WTC11 (cell line): Measurements from ENCODE around the gene TRABD2A. TPM values are rescaled to one million over a fixed set of nuclear protein-coding genes. Genes with fewer than 3 reads are reported as not detected.

Source experiments
- ATAC-seq: fragments of 200-7000 bp; cut with Tn5 transposase; 2 replicates; pipeline ENCODE4 v1.10.0; 2021; ENCODE audit warnings: mild to moderate bottlenecking, moderate library complexity
- CTCF ChIA-PET: fragments of 300-600 bp; sonication (Branson Sonifier 250); formaldehyde crosslinking; loops from one replicate; lab custom pipeline; 2021; ENCODE audit warnings: antibody characterized with exemption; lab: Charles Lee
- POLR2A ChIA-PET: fragments of 350-600 bp; sonication (Branson Sonifier 250); formaldehyde crosslinking; loops from one replicate; lab custom pipeline; 2021; ENCODE audit warnings: antibody characterized with exemption; lab: Charles Lee
- DNase-seq: peaks from one replicate; pipeline ENCODE4 v3.0.0; 2021; ENCODE audit warnings: low spot score
- H3K27ac Mint-ChIP-seq: 2 replicates; pipeline ENCODE4 v1.8.0; 2021; ENCODE audit warnings: mixed read lengths
- H3K27me3 Mint-ChIP-seq: 2 replicates; pipeline ENCODE4 v1.8.0; 2021; ENCODE audit warnings: low read depth, mild to moderate bottlenecking, moderate library complexity, mixed read lengths
- H3K36me3 Mint-ChIP-seq: 2 replicates; pipeline ENCODE4 v1.8.0; 2021; ENCODE audit warnings: mixed read lengths
- H3K4me1 Mint-ChIP-seq: 2 replicates; pipeline ENCODE4 v1.8.0; 2022; ENCODE audit warnings: mixed read lengths
- H3K4me3 Mint-ChIP-seq: 2 replicates; pipeline ENCODE4 v1.8.0; 2021; ENCODE audit warnings: mild to moderate bottlenecking, moderate library complexity, mixed read lengths
- H3K9me3 Mint-ChIP-seq: 2 replicates; pipeline ENCODE4 v1.8.0; 2021; ENCODE audit warnings: mixed read lengths
- AFF4 ChIP-seq: sonication (generic); formaldehyde crosslinking; IDR thresholded peaks from 2 replicates; pipeline ENCODE4 v1.8.1; 2023; ENCODE audit warnings: mild to moderate bottlenecking, missing genetic modification reagents, borderline replicate concordance
- FOXP1 ChIP-seq: sonication (generic); formaldehyde crosslinking; IDR thresholded peaks from 2 replicates; pipeline ENCODE4 v1.8.0; 2022; ENCODE audit warnings: missing genetic modification reagents, mild to moderate bottlenecking, moderate library complexity, borderline replicate concordance
- IRF1 ChIP-seq: sonication (generic); formaldehyde crosslinking; IDR thresholded peaks from 2 replicates; pipeline ENCODE4 v1.8.0; 2023; ENCODE audit warnings: missing genetic modification reagents
- MAX ChIP-seq: sonication (generic); formaldehyde crosslinking; IDR thresholded peaks from 2 replicates; pipeline ENCODE4 v1.8.0; 2022; ENCODE audit warnings: mild to moderate bottlenecking, missing genetic modification reagents
- SOX15 ChIP-seq: fragments of 250-450 bp; sonication (Bioruptor Pico); IDR thresholded peaks from 2 replicates; pipeline ENCODE4 v1.9.0; 2021; ENCODE audit warnings: mild to moderate bottlenecking
- USF1 ChIP-seq: sonication (generic); formaldehyde crosslinking; IDR thresholded peaks from 2 replicates; pipeline ENCODE4 v1.8.0; 2022; ENCODE audit warnings: mild to moderate bottlenecking, missing genetic modification reagents
- ZNF263 ChIP-seq: sonication (generic); formaldehyde crosslinking; IDR thresholded peaks from 2 replicates; pipeline ENCODE4 v1.8.1; 2022; ENCODE audit warnings: low read depth, mild to moderate bottlenecking, moderate library complexity, missing genetic modification reagents
- ZNF425 ChIP-seq: fragments of 250-450 bp; sonication (Bioruptor Pico); conservative IDR thresholded peaks from 2 replicates; pipeline ENCODE4 v1.9.0; 2021; ENCODE audit warnings: mild to moderate bottlenecking
- ZNF532 ChIP-seq: fragments of 250-450 bp; sonication (Bioruptor Pico); IDR thresholded peaks from 2 replicates; pipeline ENCODE4 v1.9.0; 2021; ENCODE audit warnings: mild to moderate bottlenecking, borderline replicate concordance
- ZSCAN18 ChIP-seq: fragments of 250-450 bp; sonication (Bioruptor Pico); IDR thresholded peaks from 2 replicates; pipeline ENCODE4 v2.1.2; 2022; ENCODE audit warnings: mild to moderate bottlenecking, moderate library complexity
- total RNA-seq: library from RNA; stranded (reverse); gene quantifications from 3 replicates; pipeline ENCODE4 v1.2.3, GENCODE V29; 2021

Gene TRABD2A
- total RNA-seq, 1 experiment from 2014 or later: 12.1 TPM

- peaks cover 4% of the 10 kb centered on the region for H3K27me3 Mint-ChIP-seq
- H3K36me3 Mint-ChIP-seq: peaks cover 8% of the 10 kb centered on the region
- ATAC-seq (no peak), DNase-seq (no peak)
- H3K4me3 Mint-ChIP-seq: no peak overlapping the region
- H3K27ac Mint-ChIP-seq: no peak overlapping the region
- H3K4me1 Mint-ChIP-seq: no peaks in the 10 kb centered on the region
- CTCF ChIA-PET: interaction anchor here (0.7 kb wide), 2 partner anchors 17 to 75 kb away, joined by 3 to 4 read pairs; no protein-coding TSS in a partner anchor
- TF ChIP-seq ZNF425 (CRISPR knock-in tag) (no peak), FOXP1 (CRISPR knock-in tag) (no peak)
- POLR2A ChIA-PET: no interaction called here
- peaks cover 11% of the 10 kb centered on the region for H3K9me3 Mint-ChIP-seq
Measured at GRCh38 chr2:84807063-84807485, 73.8 kb downstream of the TRABD2A start.

GRCh38 chr2:84805250-84805958 lies 75.5 kb downstream of the TRABD2A start:
- peaks cover 19% of the 10 kb centered on the region for H3K9me3 Mint-ChIP-seq
- H3K4me3 Mint-ChIP-seq: no peak overlapping the region
- no peak for TF ChIP-seq ZSCAN18 (CRISPR knock-in tag)
- no peak for TF ChIP-seq ZNF263
- TF ChIP-seq FOXP1 (CRISPR knock-in tag): no peak
- peaks cover 7% of the 10 kb centered on the region; the same call in 1 of the 2 replicates for H3K27me3 Mint-ChIP-seq
- CTCF ChIA-PET: no interaction called here
- peaks cover 12% of the 10 kb centered on the region for H3K36me3 Mint-ChIP-seq
- H3K4me1 Mint-ChIP-seq: peaks cover 4% of the 10 kb centered on the region
- no peak for ATAC-seq
- POLR2A ChIA-PET: no interaction called here
- DNase-seq: no peak
- H3K27ac Mint-ChIP-seq: no peak overlapping the region

GRCh38 chr2:84801811-84802210 lies 79.1 kb downstream of the TRABD2A start:
- no peak for TF ChIP-seq FOXP1 (CRISPR knock-in tag)
- TF ChIP-seq AFF4: no peak
- TF ChIP-seq, all 79 proteins: peak for 0
- Mint-ChIP-seq H3K27me3 (peaks cover 5% of the 10 kb centered on the region; the same call in 1 of the 2 replicates), H3K4me1 (peaks cover 21% of the 10 kb centered on the region), H3K9me3 (peaks cover 20% of the 10 kb centered on the region), H3K27ac (no peak overlapping the region), H3K36me3 (peaks cover 13% of the 10 kb centered on the region), H3K4me3 (no peak overlapping the region)
- ChIA-PET CTCF (interaction anchor here (0.7 kb wide), 1 partner anchor 56 kb away, joined by 3 read pairs; no protein-coding TSS in a partner anchor), POLR2A (no interaction called here)
- ATAC-seq (no peak), DNase-seq (no peak)

GRCh38 chr2:84800194-84800805 lies 80.6 kb downstream of the TRABD2A start:
- POLR2A ChIA-PET: no interaction called here
- Mint-ChIP-seq H3K4me3 (no peak overlapping the region; the same call in 1 of the 2 replicates), H3K9me3 (peaks cover 20% of the 10 kb centered on the region), H3K4me1 (peaks cover 21% of the 10 kb centered on the region), H3K27me3 (peaks cover 5% of the 10 kb centered on the region; the same call in 1 of the 2 replicates), H3K27ac (peak overlapping the region; percentile 2; the same call in 1 of the 2 replicates), H3K36me3 (peaks cover 13% of the 10 kb centered on the region)
- no peak for DNase-seq
- CTCF ChIA-PET: interaction anchor here (0.8 to 1.4 kb wide), 2 partner anchors 59 to 82 kb away, joined by 3 to 4 read pairs; no protein-coding TSS in a partner anchor
- peak; percentile 46; the same call in 1 of the 2 replicates for ATAC-seq
- TF ChIP-seq USF1: no peak
- no peak for TF ChIP-seq SOX15 (CRISPR knock-in tag)
- TF ChIP-seq IRF1 (CRISPR knock-in tag): no peak
- TF ChIP-seq MAX: no peak
- TF ChIP-seq ZNF532 (CRISPR knock-in tag): no peak
